Hepatocyte (in vitro differentiated cells): ENCODE results near the gene RPN2.

Source experiments
- EZH2 ChIP-seq: fragments of 200-600 bp; sonication (generic); IDR thresholded peaks from 2 replicates; pipeline ENCODE4 v1.6.1; 2016; ENCODE audit warnings: antibody characterized with exemption, mild to moderate bottlenecking, borderline replicate concordance
- TF ChIP-seq, protein P1 (sequence below): fragments of 200-600 bp; sonication (generic); IDR thresholded peaks from 2 replicates; pipeline ENCODE4 v1.5.1; 2016; ENCODE audit warnings: antibody characterized with exemption, mild to moderate bottlenecking; ENCODE audit not compliant: poor library complexity

DNA sequence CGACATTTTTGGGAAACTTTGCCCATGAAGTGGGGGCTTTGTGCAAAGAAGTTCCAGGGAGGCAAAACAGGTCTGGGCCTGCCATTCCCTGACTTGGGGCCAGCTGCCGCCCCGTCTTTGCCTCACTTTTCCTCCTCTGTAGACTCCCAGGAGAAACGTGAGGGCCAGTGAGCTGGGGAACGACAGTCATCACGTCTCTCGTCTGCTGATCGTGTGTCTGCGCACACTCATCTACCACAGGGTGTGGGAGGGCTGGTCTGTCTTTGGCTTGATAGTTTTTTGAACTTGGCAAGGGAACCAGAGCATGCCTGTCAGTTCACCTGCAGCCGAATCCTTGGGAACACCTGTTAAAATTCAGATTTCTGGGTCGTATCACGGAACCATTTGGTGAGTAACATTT lies 74.0 kb downstream of the RPN2 start:
- TF ChIP-seq, protein P1, sequence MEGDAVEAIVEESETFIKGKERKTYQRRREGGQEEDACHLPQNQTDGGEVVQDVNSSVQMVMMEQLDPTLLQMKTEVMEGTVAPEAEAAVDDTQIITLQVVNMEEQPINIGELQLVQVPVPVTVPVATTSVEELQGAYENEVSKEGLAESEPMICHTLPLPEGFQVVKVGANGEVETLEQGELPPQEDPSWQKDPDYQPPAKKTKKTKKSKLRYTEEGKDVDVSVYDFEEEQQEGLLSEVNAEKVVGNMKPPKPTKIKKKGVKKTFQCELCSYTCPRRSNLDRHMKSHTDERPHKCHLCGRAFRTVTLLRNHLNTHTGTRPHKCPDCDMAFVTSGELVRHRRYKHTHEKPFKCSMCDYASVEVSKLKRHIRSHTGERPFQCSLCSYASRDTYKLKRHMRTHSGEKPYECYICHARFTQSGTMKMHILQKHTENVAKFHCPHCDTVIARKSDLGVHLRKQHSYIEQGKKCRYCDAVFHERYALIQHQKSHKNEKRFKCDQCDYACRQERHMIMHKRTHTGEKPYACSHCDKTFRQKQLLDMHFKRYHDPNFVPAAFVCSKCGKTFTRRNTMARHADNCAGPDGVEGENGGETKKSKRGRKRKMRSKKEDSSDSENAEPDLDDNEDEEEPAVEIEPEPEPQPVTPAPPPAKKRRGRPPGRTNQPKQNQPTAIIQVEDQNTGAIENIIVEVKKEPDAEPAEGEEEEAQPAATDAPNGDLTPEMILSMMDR: no peak
- no peak for TF ChIP-seq EZH2
